Stimulated activated CD8-positive, alpha-beta memory T cell treated with anti-CD3 and anti-CD28 coated beads, Interleukin-12 subunit alpha, Interleukin-12 subunit beta, amount 100 ng/mL, for 4 hours (primary cell): ENCODE measurements around the gene PRODH2.
"Not testable (repeated sequence)": the region's sequence is repeated elsewhere in the genome, so short reads cannot be mapped to it uniquely, and the experiment has no call there.

Experiments used
- DNase-seq: peaks from one replicate; pipeline ENCODE4 v3.0.0-alpha.2; 2020; ENCODE audit warnings: low read depth

PRODH2 gene

GRCh38 chr19:35781650-35782049 lies 31.0 kb downstream of the PRODH2 start:
- no peak for DNase-seq

GRCh38 chr19:35780717-35781116 lies 31.9 kb downstream of the PRODH2 start:
- no peak for DNase-seq

GRCh38 chr19:35780058-35780457 lies 32.6 kb downstream of the PRODH2 start:
- no peak for DNase-seq

GRCh38 chr19:35779033-35779432 lies 33.6 kb downstream of the PRODH2 start:
- DNase-seq, result no peak

GRCh38 chr19:35777961-35778360 lies 34.7 kb downstream of the PRODH2 start:
- DNase-seq, result no peak

GRCh38 chr19:35777086-35777841 lies 35.4 kb downstream of the PRODH2 start:
- no peak for DNase-seq

- no peak for DNase-seq
Observed at GRCh38 chr19:35776102-35776788, 36.4 kb downstream of the PRODH2 start.

GRCh38 chr19:35775298-35776101 lies 37.1 kb downstream of the PRODH2 start, which contains the start of gene ARHGAP33:
Gene ARHGAP33 (plus strand): TSS chr19:35775564. CDS start chr19:35775659, 95 bp downstream.
- peak; percentile 95 for DNase-seq

GRCh38 chr19:35775046-35775297 lies 37.7 kb downstream of the PRODH2 start:
- DNase-seq, result no peak

- no peak for DNase-seq
Observed at GRCh38 chr19:35774274-35775045, 38.2 kb downstream of the PRODH2 start.

- DNase-seq, result no peak
Observed at GRCh38 chr19:35773020-35773806, 39.4 kb downstream of the PRODH2 start.

- not testable (repeated sequence) for DNase-seq
Observed at GRCh38 chr19:35772362-35772761, 40.3 kb downstream of the PRODH2 start.

- no peak for DNase-seq
Observed at GRCh38 chr19:35768082-35768421, 44.6 kb downstream of the PRODH2 start.

GRCh38 chr19:35767288-35768081 lies 45.2 kb downstream of the PRODH2 start:
- no peak for DNase-seq

- no peak for DNase-seq
Observed at GRCh38 chr19:35766571-35767104, 46.0 kb downstream of the PRODH2 start.

GRCh38 chr19:35764432-35765315 lies 48.0 kb downstream of the PRODH2 start:
- no peak for DNase-seq

- no peak for DNase-seq
Observed at GRCh38 chr19:35760711-35761349, 51.8 kb downstream of the PRODH2 start.

- DNase-seq, result no peak
Observed at GRCh38 chr19:35759697-35760096, 52.9 kb downstream of the PRODH2 start.
